Effector CD8-positive, alpha-beta T cell (primary cell): ENCODE measurements around the gene TLDC2.
A peak's percentile ranks its signal among the peaks of the same experiment; 100 is the strongest.
"Not testable (repeated sequence)": the region's sequence is repeated elsewhere in the genome, so short reads cannot be mapped to it uniquely, and the experiment has no call there.

Experiments
- DNase-seq: peaks from one replicate; lab custom pipeline; 2025; lab: John Stamatoyannopoulos, UW

The TLDC2 gene

GRCh38 chr20:36866681-36867495 is 9.1 kb upstream of the TLDC2 start:
- DNase-seq = no peak

GRCh38 chr20:36871640-36872570 is 4.0 kb upstream of the TLDC2 start:
- DNase-seq = no peak

GRCh38 chr20:36872852-36873251 is 3.1 kb upstream of the TLDC2 start:
- DNase-seq = no peak

- DNase-seq = no peak
Observed at GRCh38 chr20:36873498-36874189, 2.3 kb upstream of the TLDC2 start.

GRCh38 chr20:36875093-36875492 is 845 bp upstream of the TLDC2 start:
- not testable (repeated sequence) for DNase-seq

GRCh38 chr20:36876473-36876833 is 515 bp downstream of the TLDC2 start:
- no peak for DNase-seq

GRCh38 chr20:36878941-36879340 is 3.0 kb downstream of the TLDC2 start:
- no peak for DNase-seq

- DNase-seq = no peak
Observed at GRCh38 chr20:36880741-36881250, 4.9 kb downstream of the TLDC2 start.

GRCh38 chr20:36881331-36881730 is 5.4 kb downstream of the TLDC2 start:
- DNase-seq = no peak

GRCh38 chr20:36881888-36882287 is 6.0 kb downstream of the TLDC2 start:
- no peak for DNase-seq

GRCh38 chr20:36883977-36884535 is 8.1 kb downstream of the TLDC2 start:
- DNase-seq = no peak

GRCh38 chr20:36885356-36885755 is 9.4 kb downstream of the TLDC2 start:
- DNase-seq = no peak

GRCh38 chr20:36886859-36887751 is 11.2 kb downstream of the TLDC2 start:
- peak; percentile 71 for DNase-seq

- no peak for DNase-seq
Observed at GRCh38 chr20:36887752-36888090, 11.8 kb downstream of the TLDC2 start.

GRCh38 chr20:36888880-36889516 is 13.1 kb downstream of the TLDC2 start:
- DNase-seq = no peak

GRCh38 chr20:36890586-36890985 is 14.6 kb downstream of the TLDC2 start:
- DNase-seq = no peak

GRCh38 chr20:36891211-36891610 is 15.3 kb downstream of the TLDC2 start:
- DNase-seq = no peak

- DNase-seq = no peak
Observed at GRCh38 chr20:36893801-36894200, 17.9 kb downstream of the TLDC2 start.

GRCh38 chr20:36895036-36895435 is 19.1 kb downstream of the TLDC2 start:
- DNase-seq = no peak

GRCh38 chr20:36904690-36905089 is 28.8 kb downstream of the TLDC2 start:
- no peak for DNase-seq
